GM21576 (cell line): ENCODE measurements around the gene GBX2.

Experiments used
- ATAC-seq: cut with Tn5 transposase; IDR thresholded peaks from one replicate; pipeline ENCODE4 v1.9.1; 2021; ENCODE audit warnings: mild to moderate bottlenecking, moderate library complexity; ENCODE audit not compliant: unreplicated experiment

GBX2 gene

GRCh38 chr2:236168110-236169080, at the start of gene GBX2:
GBX2 (minus strand) TSS chr2:236168386; CDS start chr2:236167971, 415 bp downstream.
- ATAC-seq: no peak

DNA sequence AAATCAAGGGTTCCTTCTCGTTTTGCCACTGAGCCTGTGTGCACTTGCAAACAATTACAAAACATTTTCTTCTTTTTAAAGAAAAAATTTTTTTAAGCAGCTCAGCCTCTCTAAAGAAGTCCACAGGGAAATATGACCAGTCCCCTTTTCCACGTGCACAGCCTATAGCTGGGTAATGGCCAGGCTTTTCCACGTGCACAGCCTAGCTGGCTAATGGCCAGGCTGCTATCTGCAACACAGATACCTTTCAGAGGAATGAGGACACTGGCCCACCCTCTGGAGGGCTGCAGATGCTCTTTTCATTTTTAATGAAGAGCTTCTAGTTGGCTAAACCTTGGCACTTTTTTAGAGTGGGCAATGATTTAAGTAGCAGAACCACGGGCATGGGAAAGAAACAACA, 49.7 kb upstream of the GBX2 start:
- no peak for ATAC-seq

DNA sequence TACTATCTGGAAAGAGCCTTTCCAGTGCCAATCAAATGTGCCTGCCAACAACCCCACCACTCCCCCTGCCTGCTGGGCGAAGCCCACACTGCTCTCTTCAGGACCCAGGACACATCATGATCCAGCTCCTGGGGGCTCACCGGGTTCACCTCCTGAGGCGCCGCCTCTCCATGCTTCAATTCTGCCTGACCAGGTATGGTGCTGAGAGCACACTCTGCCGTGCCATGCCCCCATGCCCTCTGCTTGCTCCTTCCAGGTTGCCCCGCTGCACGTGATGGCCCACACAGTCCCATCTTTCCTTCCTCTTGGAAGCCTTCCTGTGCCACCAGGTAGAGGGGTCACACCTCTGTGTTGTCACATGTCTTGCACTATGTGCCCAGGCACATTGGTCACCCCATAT, 48.5 kb upstream of the GBX2 start:
- ATAC-seq: no peak

GRCh38 chr2:236215761-236216333, 47.7 kb upstream of the GBX2 start:
- ATAC-seq: no peak

GRCh38 chr2:236215196-236215595, 47.0 kb upstream of the GBX2 start:
- no peak for ATAC-seq

GRCh38 chr2:236214376-236214995, 46.3 kb upstream of the GBX2 start:
- ATAC-seq: no peak

GRCh38 chr2:236211296-236211695, 43.1 kb upstream of the GBX2 start:
- ATAC-seq: no peak

- no peak for ATAC-seq
Observed at GRCh38 chr2:236210536-236210935, 42.4 kb upstream of the GBX2 start.

DNA sequence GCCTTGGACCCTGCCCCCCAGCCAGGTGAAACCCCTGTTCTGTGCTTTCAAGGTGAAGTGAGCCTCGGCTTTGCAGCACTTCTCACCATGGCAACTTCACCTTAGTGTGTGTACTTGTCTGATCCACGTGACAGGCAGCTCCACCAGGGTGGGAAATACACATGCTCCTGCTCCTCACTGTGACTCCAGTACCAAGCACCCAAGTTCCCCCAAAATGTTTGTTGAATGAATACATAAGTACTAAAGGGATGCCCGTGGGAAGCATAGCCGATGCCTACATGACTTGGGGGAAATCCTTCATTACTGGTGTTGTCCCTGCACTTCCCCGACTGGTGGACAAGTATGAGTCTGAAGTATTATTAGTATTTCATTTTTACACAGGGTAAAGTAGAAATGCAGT, 41.8 kb upstream of the GBX2 start:
- no peak for ATAC-seq

GRCh38 chr2:236209535-236209934, 41.3 kb upstream of the GBX2 start:
- no peak for ATAC-seq

- ATAC-seq: no peak
Observed at GRCh38 chr2:236208019-236208926, 40.1 kb upstream of the GBX2 start.

DNA sequence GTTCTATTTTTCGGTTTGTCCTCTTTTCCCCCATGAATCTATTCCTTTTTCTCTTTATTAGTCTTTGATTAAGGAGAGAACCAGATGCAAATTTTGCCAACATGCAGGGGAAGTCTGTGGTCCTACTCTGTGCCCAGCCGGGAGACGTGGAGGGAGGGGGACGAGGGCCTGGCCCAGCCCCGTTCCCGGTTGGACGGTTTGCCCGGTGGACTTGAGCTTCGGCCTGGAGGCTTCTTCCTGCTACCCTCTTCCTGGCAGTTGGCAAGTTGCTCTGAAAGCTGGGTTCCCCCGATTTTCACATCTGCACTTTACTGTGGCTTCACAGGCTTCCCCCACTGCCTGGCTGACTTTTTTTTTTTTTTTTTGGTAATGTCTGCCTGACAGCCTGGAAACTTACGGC, 39.3 kb upstream of the GBX2 start:
- ATAC-seq: no peak

DNA sequence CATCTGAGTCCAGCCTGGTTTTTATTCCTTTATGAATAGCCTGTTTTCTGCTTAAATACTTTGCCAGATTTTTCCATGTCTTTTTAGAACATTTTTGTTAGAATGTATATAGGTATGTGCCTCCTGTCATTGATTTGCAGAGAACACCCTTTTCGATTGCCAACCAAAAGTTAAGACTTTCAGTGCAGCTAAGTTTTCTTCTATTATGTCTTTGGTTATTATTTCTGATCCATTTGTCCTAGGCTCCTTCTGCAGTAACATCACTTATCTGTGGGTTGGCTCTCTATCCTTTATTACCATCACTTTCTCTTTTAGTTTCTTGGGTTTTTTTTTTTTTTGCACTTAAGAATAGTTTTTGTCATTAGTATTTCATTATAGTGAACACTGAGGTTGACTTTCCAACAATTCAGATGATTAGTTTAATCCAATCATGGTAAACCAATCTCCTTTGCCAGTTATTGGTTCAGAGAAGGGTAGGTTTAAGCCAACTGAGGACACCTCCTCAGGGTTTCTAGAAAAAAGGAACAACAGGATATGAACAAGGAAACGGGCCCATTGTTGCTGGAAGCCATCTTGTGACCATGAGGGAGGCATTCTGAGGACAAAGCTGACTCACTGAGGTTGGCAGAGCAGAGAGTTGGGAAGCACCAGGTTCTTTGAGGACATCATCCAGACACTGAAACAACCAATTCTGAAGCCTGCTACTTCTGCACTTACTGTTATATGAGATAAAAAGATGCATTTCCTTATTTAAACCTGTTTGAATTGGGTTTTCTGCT, 37.9 kb upstream of the GBX2 start:
- ATAC-seq: no peak

- ATAC-seq: no peak
Observed at GRCh38 chr2:236204953-236205352, 36.8 kb upstream of the GBX2 start.

GRCh38 chr2:236200378-236200777, 32.2 kb upstream of the GBX2 start:
- ATAC-seq: no peak

DNA sequence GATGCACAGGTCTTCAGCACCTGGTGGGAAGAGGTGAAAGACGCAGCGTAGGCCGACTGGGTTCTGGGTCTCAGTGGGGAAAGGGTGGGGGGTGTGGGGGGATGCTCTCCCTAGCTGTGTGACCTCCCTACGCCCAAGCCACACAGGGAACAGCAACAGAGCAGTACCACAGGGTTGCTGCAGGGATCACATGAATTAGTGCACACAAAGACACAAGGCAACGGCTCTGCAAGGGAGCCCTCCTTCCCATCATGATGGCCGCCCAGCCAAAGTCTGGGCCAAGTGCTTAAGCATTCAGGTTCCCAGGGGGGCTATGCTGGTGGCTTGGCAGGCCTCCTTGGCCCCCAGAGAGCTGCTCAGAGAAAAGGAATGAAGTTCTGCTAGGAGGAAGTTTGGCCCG, 28.2 kb upstream of the GBX2 start:
- ATAC-seq: no peak

GRCh38 chr2:236195726-236196125, 27.5 kb upstream of the GBX2 start:
- no peak for ATAC-seq

GRCh38 chr2:236194786-236195185, 26.6 kb upstream of the GBX2 start:
- no peak for ATAC-seq

DNA sequence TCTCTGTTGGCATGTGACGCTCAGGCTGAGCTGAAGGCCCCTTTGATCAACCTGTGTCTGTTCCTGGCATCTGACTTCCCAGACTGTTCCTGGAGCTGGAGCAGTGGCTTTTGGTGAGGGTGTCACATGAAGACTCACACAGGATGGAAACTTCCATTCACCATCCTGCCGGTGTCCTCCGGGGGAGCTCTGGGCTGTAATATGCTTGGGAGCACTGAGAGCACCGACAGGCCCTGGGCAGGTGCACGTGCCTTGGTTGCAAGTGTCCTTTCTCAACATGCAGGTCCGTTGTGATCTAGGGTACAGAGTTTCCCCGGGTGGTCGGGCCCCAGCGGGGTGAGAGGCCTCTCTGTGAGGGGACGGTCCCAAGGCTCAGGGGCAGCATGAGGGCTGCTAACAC, 24.8 kb upstream of the GBX2 start:
- no peak for ATAC-seq

- no peak for ATAC-seq
Observed at GRCh38 chr2:236190674-236191073, 22.5 kb upstream of the GBX2 start.
